Calu3 (cell line): ENCODE data around the gene NANS. TPM values are rescaled to one million over a fixed set of nuclear protein-coding genes. Genes with fewer than 3 reads are reported as not detected.

Experiments used
- BruUV-seq: library from RNA; stranded (reverse); fragments of 400-500 nt; replicated peaks from 2 replicates; lab custom pipeline; 2021; lab: Mats Ljungman, UMichigan
- CTCF ChIA-PET: fragments of 300-600 bp; sonication (Branson Sonifier 250); formaldehyde crosslinking; loops from one replicate; lab custom pipeline; 2022; ENCODE audit warnings: antibody characterized with exemption; lab: Charles Lee
- DNase-seq: peaks from one replicate; pipeline ENCODE4 v3.0.0; 2022
- H3K27ac Mint-ChIP-seq: one replicate; pipeline ENCODE4 v1.8.0; 2022; ENCODE audit warnings: mixed read lengths; ENCODE audit not compliant: unreplicated experiment
- H3K27me3 Mint-ChIP-seq: one replicate; pipeline ENCODE4 v1.8.0; 2022; ENCODE audit warnings: mixed read lengths; ENCODE audit not compliant: unreplicated experiment
- H3K36me3 Mint-ChIP-seq: one replicate; pipeline ENCODE4 v1.8.0; 2022; ENCODE audit warnings: mild to moderate bottlenecking, moderate library complexity, mixed read lengths; ENCODE audit not compliant: insufficient read depth, unreplicated experiment
- H3K4me1 Mint-ChIP-seq: one replicate; pipeline ENCODE4 v1.8.0; 2022; ENCODE audit warnings: mild to moderate bottlenecking, low read depth, mixed read lengths; ENCODE audit not compliant: unreplicated experiment
- H3K4me3 Mint-ChIP-seq: one replicate; pipeline ENCODE4 v1.8.0; 2022; ENCODE audit warnings: mild to moderate bottlenecking, low read depth, moderate library complexity, mixed read lengths; ENCODE audit not compliant: unreplicated experiment
- H3K9me3 Mint-ChIP-seq: one replicate; pipeline ENCODE4 v1.8.0; 2022; ENCODE audit warnings: low read depth, mixed read lengths; ENCODE audit not compliant: unreplicated experiment
- intact Hi-C: fragments of 100-400 bp; cut with micrococcal nuclease; formaldehyde crosslinking; loops from one replicate; pipeline ENCODE4 v1.10.0; 2022; ENCODE audit not compliant: unreplicated experiment
- total RNA-seq: library from RNA; stranded (reverse); gene quantifications from 2 replicates; pipeline ENCODE4 v1.2.3, GENCODE V29; 2022
- TF ChIP-seq, protein P1 (sequence below): fragments of 200-600 bp; IDR thresholded peaks from one replicate; pipeline ENCODE4 v1.8.0; 2022; ENCODE audit warnings: antibody characterized with exemption; ENCODE audit not compliant: unreplicated experiment

The NANS gene
- total RNA-seq, 1 experiment from 2014 or later = 47.5 TPM

DNA sequence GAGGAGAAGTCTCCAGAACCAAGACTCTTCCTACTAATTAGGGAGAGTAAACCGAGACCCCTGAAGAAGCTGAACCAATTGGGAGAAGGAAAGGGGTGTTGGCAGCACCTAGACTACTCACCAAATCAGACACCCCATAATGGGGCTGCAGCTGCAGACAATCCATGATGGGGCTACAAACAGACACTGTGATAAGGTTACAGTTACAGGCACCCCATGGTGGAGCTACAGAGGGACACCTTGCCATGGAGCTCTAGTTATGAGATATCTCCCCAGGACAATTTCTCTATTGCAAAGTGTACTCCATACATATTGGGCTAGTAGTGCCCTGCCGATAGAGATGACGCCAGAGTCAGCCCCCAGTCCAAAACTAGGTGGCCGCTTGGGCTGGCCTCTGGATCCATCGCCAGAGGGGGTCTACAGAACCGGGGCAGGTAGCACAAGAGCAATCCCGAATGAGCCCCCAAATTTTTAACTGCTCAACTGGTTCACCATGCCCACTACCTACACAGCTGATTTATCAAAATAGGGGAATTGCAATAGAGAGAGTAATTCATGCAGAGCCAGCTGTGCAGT lies 2.1 kb upstream of the NANS start:
- no peaks in the 10 kb centered on the region for H3K9me3 Mint-ChIP-seq
- no TSS peak for BruUV-seq
- TF ChIP-seq, protein P1, sequence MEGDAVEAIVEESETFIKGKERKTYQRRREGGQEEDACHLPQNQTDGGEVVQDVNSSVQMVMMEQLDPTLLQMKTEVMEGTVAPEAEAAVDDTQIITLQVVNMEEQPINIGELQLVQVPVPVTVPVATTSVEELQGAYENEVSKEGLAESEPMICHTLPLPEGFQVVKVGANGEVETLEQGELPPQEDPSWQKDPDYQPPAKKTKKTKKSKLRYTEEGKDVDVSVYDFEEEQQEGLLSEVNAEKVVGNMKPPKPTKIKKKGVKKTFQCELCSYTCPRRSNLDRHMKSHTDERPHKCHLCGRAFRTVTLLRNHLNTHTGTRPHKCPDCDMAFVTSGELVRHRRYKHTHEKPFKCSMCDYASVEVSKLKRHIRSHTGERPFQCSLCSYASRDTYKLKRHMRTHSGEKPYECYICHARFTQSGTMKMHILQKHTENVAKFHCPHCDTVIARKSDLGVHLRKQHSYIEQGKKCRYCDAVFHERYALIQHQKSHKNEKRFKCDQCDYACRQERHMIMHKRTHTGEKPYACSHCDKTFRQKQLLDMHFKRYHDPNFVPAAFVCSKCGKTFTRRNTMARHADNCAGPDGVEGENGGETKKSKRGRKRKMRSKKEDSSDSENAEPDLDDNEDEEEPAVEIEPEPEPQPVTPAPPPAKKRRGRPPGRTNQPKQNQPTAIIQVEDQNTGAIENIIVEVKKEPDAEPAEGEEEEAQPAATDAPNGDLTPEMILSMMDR = no peak
- no peak overlapping the region for H3K4me3 Mint-ChIP-seq
- H3K36me3 Mint-ChIP-seq = peaks cover 18% of the 10 kb centered on the region
- CTCF ChIA-PET = no interaction called here
- intact Hi-C loops = no loop called here
- H3K4me1 Mint-ChIP-seq = no peaks in the 10 kb centered on the region
- no peak for DNase-seq
- H3K27me3 Mint-ChIP-seq = no peaks in the 10 kb centered on the region
- H3K27ac Mint-ChIP-seq = no peak overlapping the region

DNA sequence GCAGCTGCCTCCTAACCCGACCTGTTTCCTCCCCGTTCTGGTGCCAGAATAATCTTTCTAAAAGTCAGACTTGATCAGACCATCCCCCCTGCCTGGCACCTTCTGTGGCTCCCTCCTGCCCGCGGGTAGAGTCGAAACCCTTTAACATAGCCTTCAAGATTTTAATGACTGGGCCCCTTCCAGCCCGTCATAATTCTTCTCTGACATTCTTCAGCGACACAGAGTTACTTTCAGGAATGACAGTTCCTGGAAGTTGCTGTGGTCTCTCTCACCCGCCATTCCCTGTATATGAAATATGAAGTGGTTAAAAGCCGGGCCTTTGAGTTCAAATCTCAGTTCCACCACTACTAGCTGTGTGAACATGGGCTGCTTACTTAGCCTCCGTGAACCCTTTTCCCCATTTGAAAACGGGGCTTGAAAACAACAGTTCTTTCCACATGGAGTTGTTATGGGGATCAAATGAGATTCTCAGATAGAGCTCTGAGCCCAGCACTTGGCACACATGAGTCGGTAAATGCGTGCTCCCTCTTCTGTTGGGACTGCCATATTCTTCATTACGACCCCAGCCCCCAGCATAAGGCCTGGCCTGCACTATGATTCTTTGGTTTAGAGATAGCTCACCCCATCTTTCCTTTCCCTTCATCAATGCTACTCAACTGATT lies 737 bp downstream of the NANS start:
- Mint-ChIP-seq H3K4me1 (no peaks in the 10 kb centered on the region), H3K9me3 (no peaks in the 10 kb centered on the region), H3K27ac (peak overlapping the region; percentile 87), H3K4me3 (peak overlapping the region; percentile 87), H3K27me3 (no peaks in the 10 kb centered on the region), H3K36me3 (peaks cover 23% of the 10 kb centered on the region)
- intact Hi-C loops = no loop called here
- no peak for DNase-seq
- TF ChIP-seq, protein P1 = no peak
- CTCF ChIA-PET = interaction anchor here (0.5 to 0.7 kb wide), 2 partner anchors 13 to 17 kb away, joined by 6 to 7 read pairs; no protein-coding TSS in a partner anchor
- BruUV-seq = TSS peak; percentile 60

DNA sequence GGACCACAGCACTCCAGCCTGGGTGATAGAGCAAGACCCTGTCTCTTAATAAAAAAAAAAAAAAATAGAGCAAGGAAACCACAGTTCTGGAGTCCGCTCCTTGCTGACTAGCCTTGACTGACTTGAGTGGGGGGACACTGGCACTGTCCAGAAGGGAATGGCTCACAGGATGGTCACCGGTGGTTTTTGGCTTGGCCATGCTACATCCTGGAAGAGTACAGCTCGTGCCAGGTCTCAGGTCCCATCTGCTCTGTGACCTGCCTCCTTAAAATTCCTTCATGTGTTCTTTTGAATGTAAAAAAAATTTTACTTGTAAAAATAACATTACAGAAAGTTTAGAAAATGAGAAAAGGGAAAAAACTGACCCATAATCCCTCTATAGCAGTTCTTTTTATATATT lies 5.6 kb downstream of the NANS start:
- Mint-ChIP-seq H3K27me3 (no peaks in the 10 kb centered on the region), H3K4me3 (no peak overlapping the region), H3K36me3 (peaks cover 25% of the 10 kb centered on the region), H3K9me3 (no peaks in the 10 kb centered on the region), H3K4me1 (no peaks in the 10 kb centered on the region), H3K27ac (no peak overlapping the region)
- no TSS peak for BruUV-seq
- TF ChIP-seq, protein P1 = no peak
- CTCF ChIA-PET = no interaction called here
- DNase-seq = no peak
- intact Hi-C loops = no loop called here

DNA sequence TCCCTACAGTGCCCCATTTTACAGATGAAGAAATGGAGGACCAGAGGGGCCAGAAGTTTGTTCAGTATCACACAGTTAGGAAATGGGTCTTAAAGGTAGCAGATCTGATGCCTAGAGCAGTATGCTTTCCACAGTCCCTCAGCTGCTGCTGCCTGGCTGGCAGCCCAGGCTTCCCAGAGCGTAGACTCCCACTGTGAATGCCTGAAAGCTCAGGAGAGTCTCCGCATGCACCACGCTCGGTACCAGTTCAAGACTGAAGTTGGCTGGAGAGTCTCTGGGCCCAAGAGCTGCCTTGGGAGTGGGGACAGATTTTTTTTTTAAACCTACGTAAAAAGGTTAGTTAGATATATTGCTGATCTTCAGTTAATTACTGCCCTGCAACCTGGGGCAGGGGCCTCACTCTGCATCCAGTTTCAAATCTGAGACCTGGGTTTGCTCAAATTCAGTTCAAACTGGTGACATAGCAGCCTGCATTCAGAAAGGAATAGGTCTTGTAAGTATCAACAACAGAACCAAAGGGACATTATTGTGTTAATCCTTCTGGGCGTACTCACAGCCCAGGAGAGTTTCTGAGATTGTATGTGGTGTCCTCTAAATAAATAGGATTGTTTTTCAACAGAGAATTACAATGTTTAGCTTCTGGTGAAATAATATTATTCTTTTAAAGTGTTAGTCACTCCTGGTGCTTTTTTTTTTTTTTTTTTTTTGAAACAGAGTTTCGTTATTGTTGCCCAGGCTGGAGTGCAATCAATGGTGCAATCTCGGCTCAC lies 8.3 kb downstream of the NANS start:
- TF ChIP-seq, protein P1 = no peak
- no TSS peak for BruUV-seq
- CTCF ChIA-PET = interaction anchor here (0.6 kb wide), 1 partner anchor 99 kb away, joined by 3 read pairs; no protein-coding TSS in a partner anchor
- peaks cover 24% of the 10 kb centered on the region for H3K36me3 Mint-ChIP-seq
- no peaks in the 10 kb centered on the region for H3K4me1 Mint-ChIP-seq
- intact Hi-C loops = no loop called here
- DNase-seq = no peak
- H3K27ac Mint-ChIP-seq = no peak overlapping the region
- H3K27me3 Mint-ChIP-seq = no peaks in the 10 kb centered on the region
- no peak overlapping the region for H3K4me3 Mint-ChIP-seq
- H3K9me3 Mint-ChIP-seq = no peaks in the 10 kb centered on the region
